ENCODE data around the gene TAPBP.

GRCh38 chr6:33330736-33331135 is 16.9 kb upstream of the TAPBP start:
- TF ChIP-seq CTCF (IDR thresholded peaks at IDR 0.05), result no peak
- no peak for TF ChIP-seq EZH2 (IDR thresholded peaks at IDR 0.05)

All from neural progenitor cell (in vitro differentiated cells).